Mononuclear cell (primary cell): Measurements from ENCODE around the gene DPPA4. TPM values are rescaled to one million over a fixed set of nuclear protein-coding genes. Genes with fewer than 3 reads are reported as not detected.

Experiments
- H3K27me3 ChIP-seq: 2 replicates; pipeline ENCODE4 v1.6.0; 2011; ENCODE audit warnings: low read length, control low read depth; ENCODE audit not compliant: insufficient read depth
- H3K4me1 ChIP-seq: 2 replicates; pipeline ENCODE4 v1.5.1; 2011; ENCODE audit warnings: mild to moderate bottlenecking, low read length, control low read depth; ENCODE audit not compliant: insufficient read depth
- H3K4me3 ChIP-seq: 2 replicates; pipeline ENCODE4 v1.5.1; 2011; ENCODE audit warnings: mild to moderate bottlenecking, low read length, moderate library complexity
- H3K9me3 ChIP-seq: 2 replicates; pipeline ENCODE4 v1.5.1; 2011; ENCODE audit warnings: low read depth, mild to moderate bottlenecking, control low read depth, low read length
- total RNA-seq: library from RNA; depleted of rRNA; stranded (reverse); fragments of >200 nt; gene quantifications from one replicate; pipeline ENCODE4 v1.2.3, GENCODE V29; 2012

DPPA4 gene
- total RNA-seq, 1 donor, result 2.9 TPM

DNA sequence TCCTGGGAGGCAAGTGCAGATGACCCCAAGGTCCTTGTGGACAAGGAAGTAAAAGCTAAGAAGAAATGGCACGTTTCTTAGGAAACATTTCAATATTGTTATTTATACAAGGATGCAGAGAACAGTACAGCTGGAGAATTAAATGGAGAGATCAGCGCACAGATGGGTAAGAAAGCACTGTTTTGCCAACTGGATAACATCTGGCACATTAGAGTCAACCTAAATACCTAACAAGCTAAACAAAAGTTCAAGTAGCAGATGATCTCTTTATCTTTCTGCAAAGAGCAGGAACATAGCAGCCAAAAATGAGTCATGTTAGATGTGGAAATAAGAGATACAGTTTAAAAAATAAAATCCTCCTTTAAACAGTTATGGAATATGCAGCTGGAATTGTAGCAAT, 15.7 kb upstream of the DPPA4 start:
- Histone ChIP-seq H3K27me3 (no peaks in the 10 kb centered on the region), H3K4me1 (no peaks in the 10 kb centered on the region), H3K9me3 (no peaks in the 10 kb centered on the region), H3K4me3 (no peak overlapping the region)

GRCh38 chr3:109351231-109351630, 13.9 kb upstream of the DPPA4 start:
- Histone ChIP-seq H3K9me3 (no peaks in the 10 kb centered on the region), H3K4me1 (no peaks in the 10 kb centered on the region), H3K27me3 (no peaks in the 10 kb centered on the region), H3K4me3 (no peak overlapping the region)

DNA sequence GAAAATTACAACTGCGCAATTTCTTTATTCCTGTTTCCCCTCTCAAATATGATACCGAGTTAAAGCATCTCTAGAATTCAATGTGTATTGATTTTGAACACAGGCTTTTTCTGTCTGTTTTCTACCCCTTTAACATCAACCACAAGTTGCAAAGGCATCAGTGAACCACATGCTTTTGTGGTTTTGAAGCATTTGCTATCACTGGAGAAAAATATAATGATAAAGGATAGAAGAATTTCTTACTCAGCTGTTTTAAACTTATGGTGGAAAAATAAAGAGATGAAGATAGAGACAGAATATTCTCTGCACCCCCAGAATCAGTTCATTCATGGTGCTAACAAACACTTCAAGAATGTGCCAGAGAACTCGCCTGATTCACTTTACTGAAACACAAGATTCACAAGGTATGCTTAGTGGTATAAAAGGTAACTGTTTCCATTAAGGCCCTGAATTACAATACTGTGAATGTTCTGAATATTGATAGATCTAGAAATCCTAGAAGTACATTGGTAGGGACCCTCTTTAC, 9.5 kb upstream of the DPPA4 start:
- no peaks in the 10 kb centered on the region for H3K4me1 ChIP-seq
- no peaks in the 10 kb centered on the region for H3K9me3 ChIP-seq
- H3K27me3 ChIP-seq, result no peaks in the 10 kb centered on the region
- no peak overlapping the region for H3K4me3 ChIP-seq

DNA sequence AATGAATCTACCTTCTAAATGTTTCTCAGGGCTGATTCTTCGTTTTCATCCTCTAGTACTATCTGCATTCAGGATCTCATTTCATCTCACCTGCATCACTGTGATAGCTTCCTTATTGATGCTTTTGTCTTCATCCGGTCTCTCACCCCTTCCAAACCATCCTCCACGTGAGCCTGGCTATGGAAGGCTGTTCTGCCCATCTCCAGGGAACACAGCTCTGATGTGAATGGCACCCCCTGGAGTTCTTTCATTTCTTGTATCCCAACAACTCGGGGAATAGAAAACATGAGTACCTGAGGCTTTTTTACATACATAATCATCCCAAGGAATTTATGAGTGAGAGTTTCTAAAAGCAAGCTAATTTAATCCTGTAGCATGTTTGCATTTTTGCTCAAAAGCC, 8.8 kb upstream of the DPPA4 start:
- H3K4me1 ChIP-seq, result no peaks in the 10 kb centered on the region
- H3K27me3 ChIP-seq, result no peaks in the 10 kb centered on the region
- H3K9me3 ChIP-seq, result no peaks in the 10 kb centered on the region
- no peak overlapping the region for H3K4me3 ChIP-seq

- H3K4me1 ChIP-seq, result peaks cover 5% of the 10 kb centered on the region
- peaks cover 4% of the 10 kb centered on the region for H3K27me3 ChIP-seq
- H3K9me3 ChIP-seq, result no peaks in the 10 kb centered on the region
- no peak overlapping the region for H3K4me3 ChIP-seq
Observed at GRCh38 chr3:109339714-109340648, 2.6 kb upstream of the DPPA4 start.

DNA sequence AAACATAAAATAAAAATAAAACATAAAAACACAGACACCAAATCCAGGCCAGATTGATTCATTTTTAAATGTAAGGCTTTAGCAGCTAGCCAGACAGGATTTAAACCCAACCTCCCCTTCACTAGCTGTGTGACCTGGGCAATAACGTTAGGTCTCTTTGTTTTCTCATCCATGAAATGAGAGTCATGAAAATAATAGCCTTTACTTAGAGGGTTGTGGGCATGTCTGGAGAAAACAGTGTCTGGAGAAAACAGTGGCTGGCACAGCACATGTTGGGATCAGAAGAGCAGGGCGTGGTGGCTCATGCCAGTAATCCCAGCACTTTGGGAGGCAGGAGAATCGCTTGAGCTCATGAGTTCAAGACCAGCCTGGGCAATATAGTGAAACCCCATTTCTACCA, 1.9 kb upstream of the DPPA4 start:
- no peaks in the 10 kb centered on the region for H3K9me3 ChIP-seq
- H3K4me1 ChIP-seq, result peaks cover 5% of the 10 kb centered on the region
- H3K27me3 ChIP-seq, result peaks cover 4% of the 10 kb centered on the region
- H3K4me3 ChIP-seq, result no peak overlapping the region

DNA sequence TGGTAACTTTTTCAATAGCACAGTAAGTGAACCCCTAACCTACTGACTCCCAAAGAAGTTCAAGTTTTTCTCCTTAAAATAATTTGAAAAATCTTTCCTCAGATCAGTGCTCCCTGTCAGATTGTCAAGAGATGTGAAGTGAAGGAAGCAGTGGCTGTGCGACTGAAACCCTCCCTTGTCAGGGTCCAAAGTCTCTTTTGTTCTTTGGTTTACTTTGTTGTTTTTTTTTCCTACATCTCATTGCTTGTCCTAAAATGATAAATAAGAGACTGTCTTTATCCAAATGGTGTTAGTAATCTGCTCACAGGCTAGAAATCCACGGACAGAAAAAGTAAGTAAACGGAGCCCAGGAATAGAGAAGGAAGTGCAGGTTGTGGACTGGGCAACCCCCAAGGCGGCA, 976 bp upstream of the DPPA4 start:
- Histone ChIP-seq H3K4me3 (no peak overlapping the region), H3K9me3 (no peaks in the 10 kb centered on the region), H3K27me3 (peaks cover 4% of the 10 kb centered on the region), H3K4me1 (peaks cover 5% of the 10 kb centered on the region)

GRCh38 chr3:109336291-109336861, 970 bp downstream of the DPPA4 start:
- H3K4me3 ChIP-seq, result peak overlapping the region; percentile 39
- H3K4me1 ChIP-seq, result peaks cover 5% of the 10 kb centered on the region

GRCh38 chr3:109334572-109334971, 2.8 kb downstream of the DPPA4 start:
- Histone ChIP-seq H3K4me1 (peaks cover 5% of the 10 kb centered on the region), H3K4me3 (no peak overlapping the region), H3K27me3 (peaks cover 4% of the 10 kb centered on the region), H3K9me3 (no peaks in the 10 kb centered on the region)

More at GRCh38 chr3:109336291-109336861, 970 bp downstream of the DPPA4 start:
- Histone ChIP-seq H3K9me3 (no peaks in the 10 kb centered on the region), H3K27me3 (peaks cover 4% of the 10 kb centered on the region)

GRCh38 chr3:109331692-109332091, 5.7 kb downstream of the DPPA4 start:
- Histone ChIP-seq H3K4me3 (no peak overlapping the region), H3K9me3 (no peaks in the 10 kb centered on the region), H3K27me3 (no peaks in the 10 kb centered on the region), H3K4me1 (peaks cover 5% of the 10 kb centered on the region)

DNA sequence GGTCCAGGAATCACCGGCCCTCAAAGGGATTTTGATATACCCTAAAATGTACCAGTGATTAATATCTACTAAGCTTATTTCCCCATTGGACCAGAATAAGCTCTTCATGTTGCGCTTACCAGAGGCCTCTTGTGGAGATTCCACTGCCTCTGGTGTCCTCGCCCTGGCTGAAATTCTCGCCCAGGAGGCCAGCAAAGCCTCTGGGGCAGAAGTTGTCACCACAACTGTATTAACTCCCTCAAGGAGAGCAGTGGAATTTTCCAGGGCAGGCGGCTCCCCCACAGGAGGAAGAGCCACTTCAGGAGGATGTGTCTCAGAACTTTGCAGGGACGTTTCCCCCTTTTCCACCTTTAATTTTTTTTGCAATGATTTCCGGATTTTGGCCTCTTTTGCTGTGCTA, 6.9 kb downstream of the DPPA4 start:
- Histone ChIP-seq H3K4me3 (no peak overlapping the region), H3K4me1 (no peaks in the 10 kb centered on the region), H3K27me3 (no peaks in the 10 kb centered on the region), H3K9me3 (no peaks in the 10 kb centered on the region)

DNA sequence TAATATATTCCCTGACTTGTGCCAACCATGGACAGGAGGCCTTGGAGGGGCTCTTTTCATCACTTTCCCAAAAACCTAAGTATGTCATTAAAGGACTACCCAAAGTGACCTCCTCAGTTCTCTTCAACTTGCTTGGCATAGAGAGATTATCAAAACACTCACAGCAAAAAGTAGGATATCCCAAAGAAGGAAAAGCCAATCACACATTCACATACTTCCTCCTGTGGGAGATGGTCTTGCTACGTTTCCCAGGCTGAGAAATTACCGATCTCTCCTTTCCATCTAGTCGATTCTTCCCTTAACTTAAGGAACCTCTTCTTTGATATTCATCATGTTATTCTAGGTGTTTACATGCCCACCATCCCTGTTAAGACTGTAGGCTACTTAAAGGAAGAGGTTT, 9.1 kb downstream of the DPPA4 start:
- H3K9me3 ChIP-seq, result no peaks in the 10 kb centered on the region
- no peaks in the 10 kb centered on the region for H3K27me3 ChIP-seq
- H3K4me1 ChIP-seq, result no peaks in the 10 kb centered on the region
- no peak overlapping the region for H3K4me3 ChIP-seq

DNA sequence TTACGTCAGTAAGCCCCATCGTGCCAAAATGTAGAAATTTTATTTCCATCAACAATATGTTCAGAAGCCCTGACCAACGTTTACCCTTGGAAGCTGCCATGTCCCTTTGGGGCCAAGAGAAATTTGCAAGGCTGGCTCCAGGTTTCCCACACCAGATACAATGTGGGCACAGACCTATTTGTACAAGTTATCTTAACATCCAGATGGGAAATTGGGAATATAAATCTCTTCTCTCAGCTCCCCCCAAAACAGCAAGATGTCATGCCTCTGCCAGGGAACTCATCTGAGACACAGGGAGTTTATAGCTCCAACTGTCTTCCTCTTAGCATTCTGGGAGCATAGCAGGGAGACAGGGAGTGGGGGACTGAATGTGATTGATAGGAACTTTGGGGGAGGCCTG, 11.7 kb downstream of the DPPA4 start:
- H3K4me1 ChIP-seq, result no peaks in the 10 kb centered on the region
- H3K27me3 ChIP-seq, result no peaks in the 10 kb centered on the region
- no peaks in the 10 kb centered on the region for H3K9me3 ChIP-seq
- no peak overlapping the region for H3K4me3 ChIP-seq

GRCh38 chr3:109325109-109325508, 12.2 kb downstream of the DPPA4 start:
- Histone ChIP-seq H3K27me3 (no peaks in the 10 kb centered on the region), H3K9me3 (no peaks in the 10 kb centered on the region), H3K4me3 (no peak overlapping the region), H3K4me1 (no peaks in the 10 kb centered on the region)

DNA sequence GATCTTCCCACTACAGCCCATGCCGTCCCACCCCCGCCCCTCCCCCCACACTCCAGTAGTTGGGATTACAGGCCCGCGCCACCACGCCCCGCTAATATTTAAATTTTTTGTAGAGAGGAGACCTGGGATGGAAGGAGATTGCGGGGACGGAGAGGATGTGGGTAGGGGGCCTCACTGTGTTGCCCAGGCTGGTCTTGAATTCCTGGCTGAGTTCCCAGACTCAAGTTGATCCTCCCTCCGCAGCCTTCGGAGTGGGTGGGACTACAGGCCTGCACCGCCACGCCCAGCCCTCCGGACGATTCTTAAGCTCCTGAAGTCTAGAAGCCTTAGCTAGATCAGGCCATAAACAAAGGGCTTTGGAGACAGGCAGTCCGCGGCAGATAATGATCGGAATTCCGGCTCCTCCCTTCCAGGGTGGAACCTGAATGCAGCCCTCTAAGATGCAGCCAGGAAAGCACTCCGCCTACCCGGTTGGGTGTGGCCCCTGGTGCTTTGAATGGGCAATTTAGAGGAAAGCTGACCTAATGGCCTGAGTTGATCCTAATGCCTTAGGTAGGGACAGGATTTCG, 21.1 kb downstream of the DPPA4 start, which contains the start of gene DPPA2:
Gene DPPA2, minus strand, starts transcription at position 356 of the 569 bp plus-strand sequence. CDS start 1,975 bp downstream, outside the sequence.
- Histone ChIP-seq H3K4me3 (no peak within 1 kb of the TSS), H3K4me1 (no peaks in the 10 kb centered on the region), H3K27me3 (no peaks in the 10 kb centered on the region), H3K9me3 (no peaks in the 10 kb centered on the region)
